HG02623 (cell line): ENCODE data around the gene RUNX2.

Experiments
- ATAC-seq: cut with Tn5 transposase; IDR thresholded peaks from one replicate; pipeline ENCODE4 v1.9.1; 2021; ENCODE audit warnings: moderate library complexity; ENCODE audit not compliant: unreplicated experiment

The RUNX2 gene

DNA sequence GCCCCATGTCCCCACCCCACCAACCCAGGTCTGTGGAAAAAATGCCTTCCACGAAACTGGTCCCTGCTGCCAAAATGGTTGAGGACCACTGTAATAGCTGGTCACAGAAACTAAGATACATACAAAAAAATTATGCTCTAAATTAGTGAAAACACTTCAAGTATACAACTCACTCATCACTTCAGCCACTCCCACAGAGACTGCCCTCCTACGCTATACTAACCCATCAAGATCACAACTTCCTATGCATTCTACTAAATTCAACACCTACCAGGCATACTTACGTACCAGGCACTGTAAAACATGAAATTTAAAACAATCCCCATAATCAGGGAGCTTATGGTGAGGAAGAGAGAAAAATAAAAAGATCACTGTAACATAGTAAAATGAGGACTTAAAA is 22.9 kb downstream of the RUNX2 start:
- no peak for ATAC-seq

DNA sequence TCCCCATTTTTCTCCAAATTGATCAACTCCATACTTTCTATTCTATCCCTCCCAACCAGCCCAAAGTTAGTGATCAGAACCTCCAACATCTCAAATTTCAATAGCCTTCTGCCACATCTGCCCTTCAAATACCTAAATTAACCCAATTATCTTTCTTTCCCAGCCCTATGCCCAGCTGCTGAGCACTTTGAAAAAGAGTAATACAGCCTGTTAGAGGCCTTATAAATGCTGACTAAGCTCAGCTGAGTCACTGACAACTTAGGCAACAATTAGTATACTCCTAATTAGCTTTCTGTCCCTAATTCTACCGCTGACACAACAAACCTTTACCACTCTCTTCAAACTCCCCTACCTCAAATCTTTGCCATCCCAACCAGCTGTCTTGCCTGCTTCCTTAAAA is 23.5 kb downstream of the RUNX2 start:
- ATAC-seq: no peak

DNA sequence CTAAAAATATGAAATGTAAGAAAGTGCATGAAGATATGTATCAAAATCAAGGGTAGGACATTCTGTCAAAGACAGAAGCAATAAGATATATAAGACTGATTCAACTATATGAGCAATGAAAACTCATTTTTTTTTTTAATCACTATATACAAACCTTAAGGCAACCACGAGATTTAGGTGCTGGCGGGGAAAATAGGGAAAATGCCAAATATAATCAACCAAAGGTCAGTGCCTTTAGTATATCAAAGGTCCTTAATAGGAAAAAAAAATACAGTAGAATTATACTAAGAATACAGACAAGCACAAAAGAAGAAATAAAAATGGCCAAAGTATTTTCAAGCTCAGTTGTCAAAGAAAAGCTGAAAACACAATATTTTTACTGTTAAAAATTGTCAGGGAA is 25.5 kb downstream of the RUNX2 start:
- no peak for ATAC-seq

DNA sequence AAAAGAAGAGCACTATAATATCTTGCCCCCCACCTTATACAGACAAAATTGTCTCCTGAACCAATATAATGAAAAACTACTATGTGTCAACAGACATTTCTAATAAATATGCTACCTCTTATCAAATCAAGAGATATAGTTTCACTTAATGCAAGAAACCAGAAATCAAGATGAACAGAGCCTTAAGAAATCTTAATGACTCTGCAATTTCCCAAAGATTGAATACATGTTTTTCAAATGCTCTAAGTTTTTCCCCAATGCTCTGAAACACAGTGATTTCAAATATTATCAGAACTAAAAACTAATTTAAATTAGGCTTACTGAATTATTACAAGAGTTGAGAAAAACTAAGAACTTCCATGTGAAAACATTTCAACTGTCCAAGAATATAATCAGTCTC is 36.3 kb downstream of the RUNX2 start:
- ATAC-seq: no peak

DNA sequence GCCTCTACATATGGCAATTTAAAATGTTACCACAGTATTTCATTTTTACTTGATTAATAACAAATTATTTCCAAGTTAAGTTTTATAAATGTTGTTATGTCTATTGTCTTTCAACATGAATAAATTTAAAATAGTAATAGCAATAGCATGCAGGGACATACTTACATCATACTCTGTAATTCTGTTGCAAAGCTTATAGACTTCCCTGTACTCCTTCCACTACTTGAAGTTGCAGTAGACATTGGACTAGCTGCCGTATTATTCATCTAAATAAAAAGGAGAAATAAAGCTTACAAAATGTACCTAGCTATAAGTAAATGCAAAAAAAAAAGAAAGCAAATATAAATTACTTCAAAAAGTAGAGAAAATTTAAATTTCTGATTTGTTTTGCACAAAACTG is 36.9 kb downstream of the RUNX2 start:
- no peak for ATAC-seq

DNA sequence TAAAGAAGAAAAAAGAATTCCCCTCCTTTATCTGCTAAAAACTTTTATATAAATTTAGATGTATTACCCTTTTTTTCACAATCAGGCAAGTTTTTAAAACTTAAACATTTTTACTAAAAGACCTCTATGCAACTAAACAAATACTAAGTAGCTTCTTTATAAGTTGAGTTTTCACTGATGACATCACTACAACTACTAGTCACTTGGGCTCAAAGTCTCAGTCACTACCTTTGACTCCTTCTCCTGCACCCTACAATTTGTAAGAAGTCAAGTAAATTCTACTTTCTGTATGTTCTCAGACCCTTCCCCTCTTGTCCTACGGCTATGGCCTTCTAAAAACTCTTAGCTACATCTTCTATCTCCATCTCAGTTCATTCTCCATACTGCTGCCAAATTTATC is 38.4 kb downstream of the RUNX2 start:
- ATAC-seq: no peak

DNA sequence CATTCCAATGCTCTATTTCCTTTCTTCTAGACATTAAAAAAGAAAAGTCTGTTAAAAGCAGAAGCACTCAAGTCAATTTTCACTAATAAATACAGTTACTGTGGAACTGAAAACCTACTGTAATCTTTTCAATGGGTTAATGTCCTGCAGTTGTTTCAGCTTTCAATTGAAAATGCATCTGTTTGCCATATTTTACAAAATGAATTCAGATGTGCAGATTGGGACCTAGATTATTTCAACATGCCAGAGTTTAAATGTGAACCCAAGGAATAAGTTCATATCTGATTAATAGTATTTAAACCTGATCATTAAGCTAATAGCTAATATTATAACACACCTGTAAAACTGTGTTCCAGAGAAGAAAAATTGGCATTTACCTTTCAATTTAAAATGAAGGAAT is 39.9 kb downstream of the RUNX2 start:
- ATAC-seq: no peak

DNA sequence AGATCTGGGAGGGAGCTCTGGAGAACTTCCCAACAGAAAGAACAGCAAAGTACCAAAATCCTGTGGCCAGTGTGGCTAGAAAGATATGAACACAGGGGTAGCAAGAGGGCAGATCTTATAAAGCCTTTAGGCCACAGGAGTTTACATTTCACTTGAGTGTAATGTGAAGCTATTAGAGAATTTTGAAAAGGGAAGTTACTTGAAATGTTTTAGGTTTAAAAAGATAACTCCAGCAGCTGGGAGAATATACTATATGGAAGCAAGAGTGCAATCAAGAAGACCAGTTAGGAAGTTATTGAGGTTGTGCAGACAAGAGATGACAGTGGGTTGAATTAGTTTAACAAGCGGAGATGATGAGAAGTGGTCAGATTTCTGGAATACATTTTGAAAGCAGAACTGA is 41.7 kb downstream of the RUNX2 start:
- no peak for ATAC-seq

DNA sequence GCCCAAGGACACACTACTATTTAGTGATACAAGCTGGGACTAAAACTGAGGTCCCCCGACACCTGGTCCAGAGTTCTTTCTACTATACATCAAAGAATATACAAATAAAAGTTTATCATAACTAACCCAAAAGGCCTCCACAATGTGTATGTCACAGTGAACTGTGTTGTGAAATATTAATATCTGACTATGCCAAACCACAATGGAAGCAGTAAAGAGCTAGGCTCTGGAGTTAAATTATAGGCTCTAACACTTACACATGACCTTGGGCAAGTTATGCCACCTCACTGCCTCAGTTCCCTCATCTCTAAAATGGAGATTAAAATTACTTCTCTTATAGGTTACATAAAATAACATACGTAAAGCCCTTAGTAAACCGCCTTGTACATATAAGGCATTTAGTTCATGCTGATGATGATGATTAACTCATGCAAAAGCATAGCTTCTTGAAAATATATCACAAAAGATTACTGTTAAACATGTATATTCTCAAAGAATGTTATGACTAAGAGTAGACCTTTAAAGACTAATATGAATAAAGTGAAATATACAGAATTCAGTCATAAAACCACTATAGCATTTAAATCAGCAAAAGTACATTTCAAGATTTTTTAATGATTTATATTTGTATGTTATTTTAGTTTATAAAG is 43.9 kb downstream of the RUNX2 start:
- no peak for ATAC-seq

DNA sequence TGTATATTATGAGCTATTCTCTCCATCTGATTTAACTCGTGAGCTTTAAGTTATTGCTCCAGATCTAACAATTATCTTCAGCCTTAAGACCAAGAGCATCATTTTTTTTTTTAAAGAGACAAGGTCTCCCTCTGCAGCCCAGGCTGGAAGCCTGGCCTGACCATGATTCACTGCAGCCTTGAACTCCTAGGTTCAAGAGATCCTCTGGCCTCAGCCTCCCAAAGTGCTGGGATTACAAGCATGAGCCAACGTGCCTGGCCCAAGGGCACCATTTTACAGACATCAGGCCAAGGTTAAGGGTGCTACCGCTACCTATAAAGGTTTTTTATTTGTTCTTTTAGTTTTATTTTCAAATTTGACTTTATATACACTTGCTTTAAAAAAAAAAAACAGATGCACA is 47.3 kb downstream of the RUNX2 start:
- no peak for ATAC-seq

DNA sequence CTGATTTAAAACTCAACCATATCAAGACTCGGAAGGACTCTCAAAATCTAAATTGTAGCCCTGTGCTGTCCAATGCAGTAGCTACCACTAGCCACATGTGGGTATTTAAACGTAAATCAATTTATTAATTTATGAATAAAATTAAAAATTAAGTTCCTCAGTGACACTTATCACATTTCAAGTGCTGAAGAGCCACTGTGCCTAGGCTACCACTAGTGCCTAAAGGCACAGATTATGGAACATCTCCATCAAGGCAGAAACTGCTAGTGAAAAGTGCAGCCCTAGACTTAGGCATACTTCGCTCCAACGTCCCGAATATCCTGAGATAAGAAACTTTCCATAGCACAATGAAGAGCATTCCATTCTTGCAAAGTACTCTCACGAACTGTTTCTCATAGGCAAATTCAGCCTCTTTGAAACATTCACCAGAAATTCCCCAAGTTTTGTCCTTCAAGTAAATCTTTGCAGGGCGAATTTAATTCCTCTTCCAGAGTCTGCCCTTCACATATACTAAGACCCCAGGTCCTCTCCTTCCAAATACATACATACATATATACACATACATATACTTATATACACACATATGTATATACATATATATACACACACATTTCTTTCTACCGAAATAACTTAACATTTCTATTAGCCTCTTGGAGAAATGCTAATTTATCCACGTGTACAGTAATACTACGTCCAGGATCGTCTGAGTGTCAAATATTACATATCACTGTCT is 48.3 kb downstream of the RUNX2 start:
- ATAC-seq: no peak

DNA sequence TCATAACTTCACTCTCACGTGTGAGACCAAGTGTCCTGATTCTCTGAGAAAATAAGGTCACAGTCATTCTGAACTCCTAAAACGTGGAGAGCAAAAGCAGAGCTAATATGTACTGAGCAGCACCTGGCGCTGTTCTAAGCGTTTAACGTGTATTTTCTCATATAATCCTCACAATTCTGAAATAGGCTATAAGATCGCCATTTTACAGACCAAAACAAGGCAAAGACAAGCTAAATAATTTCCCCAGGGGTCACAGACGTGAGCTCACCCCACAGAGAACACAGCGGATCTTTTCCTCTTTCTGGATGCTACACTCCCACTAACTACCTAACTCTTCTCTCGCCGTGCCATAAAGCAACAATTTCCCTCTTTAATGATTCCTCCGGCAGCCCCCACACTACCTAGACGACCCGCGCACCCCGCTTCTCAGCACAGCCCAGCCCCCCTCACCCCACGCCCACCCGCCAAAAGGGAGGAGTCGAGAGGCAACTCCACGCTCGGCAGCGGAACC is 49.0 kb downstream of the RUNX2 start:
- ATAC-seq: no peak

DNA sequence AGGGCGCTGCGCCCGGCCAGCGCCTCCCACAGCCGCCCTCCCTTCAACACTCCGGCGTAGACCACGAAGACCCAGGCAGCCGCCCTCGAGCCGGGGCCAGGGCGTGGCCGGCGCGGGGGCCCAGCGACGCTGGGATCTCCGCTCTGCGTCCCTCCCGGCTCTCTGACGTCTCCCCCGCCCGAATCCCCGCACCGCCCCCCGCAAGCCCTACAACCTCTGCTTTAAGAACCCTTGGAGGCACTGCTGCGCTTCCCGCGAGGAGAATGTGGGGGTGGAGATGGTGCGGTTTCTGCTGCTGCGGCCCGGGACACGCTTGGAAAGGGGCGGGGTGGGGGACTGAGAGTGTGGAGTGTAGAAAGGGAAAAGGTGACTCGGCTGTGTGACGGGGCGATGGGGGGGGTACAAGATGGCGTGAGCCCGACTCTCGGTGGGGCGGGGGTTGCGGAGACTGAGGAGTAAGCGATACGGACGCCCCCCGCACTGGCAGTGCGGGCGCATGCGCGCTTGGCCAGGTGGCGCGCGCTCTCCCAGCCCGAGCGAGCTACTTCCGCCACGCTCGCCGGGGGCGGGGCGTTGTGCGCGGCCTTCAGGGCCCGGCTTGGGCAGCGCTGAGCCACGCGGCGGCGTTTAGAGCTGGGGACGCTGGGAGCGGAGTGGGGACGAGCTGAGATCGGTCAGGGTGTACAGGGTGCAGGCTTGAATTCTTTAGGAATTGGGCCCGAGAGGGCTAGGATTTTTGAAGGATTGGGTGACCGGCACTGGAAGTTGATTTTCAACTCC is 49.6 kb downstream of the RUNX2 start, which contains the start of gene SUPT3H:
Gene SUPT3H (minus strand): TSS at position 381 of the 780 bp plus-strand sequence.
- ATAC-seq: peak; percentile 92

DNA sequence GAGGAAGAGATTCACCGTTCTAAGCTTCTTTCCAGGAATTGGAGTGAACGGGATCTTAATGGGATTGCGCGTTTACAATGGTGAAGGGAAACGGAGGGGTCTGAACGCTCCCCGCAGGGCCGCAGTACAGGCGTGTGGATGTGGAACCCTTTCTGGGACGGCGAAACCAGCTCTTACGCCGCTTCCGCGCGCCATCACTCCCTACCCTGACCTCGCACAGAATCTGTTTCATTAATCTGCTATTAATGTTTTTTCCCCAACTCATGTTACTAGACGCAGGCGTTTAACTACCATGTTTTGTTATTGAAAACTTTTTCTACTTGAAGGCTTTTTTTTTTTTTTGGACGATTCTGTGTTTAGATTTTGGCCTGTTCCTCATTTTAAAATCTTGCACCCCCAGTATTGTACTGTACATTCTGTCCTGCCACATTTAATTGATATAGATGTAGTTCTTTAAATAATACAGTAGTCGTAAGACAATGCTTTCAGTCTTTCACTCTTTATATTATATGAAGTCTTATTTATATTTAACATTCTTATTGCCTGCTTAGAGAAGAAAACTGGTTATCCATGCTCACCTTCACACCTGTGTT is 50.3 kb downstream of the RUNX2 start:
- ATAC-seq: peak; percentile 14

DNA sequence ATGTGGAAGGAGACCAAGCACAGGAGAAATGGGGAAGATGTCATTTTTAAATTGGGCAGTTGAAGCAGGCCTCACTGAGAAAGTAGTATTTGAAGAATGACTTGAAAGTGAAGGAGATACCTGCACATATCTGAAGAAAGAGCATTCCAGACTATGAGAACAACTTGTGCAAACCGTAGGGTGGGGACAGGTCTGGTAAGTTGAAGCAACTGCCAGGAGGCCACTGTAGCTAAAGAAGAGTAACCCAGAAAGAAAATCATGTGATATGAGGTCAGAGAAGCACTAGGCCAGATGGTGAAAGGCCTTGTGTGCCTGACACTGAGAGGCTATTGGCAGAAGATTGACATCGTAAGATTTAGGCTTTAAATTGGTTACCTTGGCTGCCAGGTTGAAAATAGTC is 54.3 kb downstream of the RUNX2 start:
- no peak for ATAC-seq

DNA sequence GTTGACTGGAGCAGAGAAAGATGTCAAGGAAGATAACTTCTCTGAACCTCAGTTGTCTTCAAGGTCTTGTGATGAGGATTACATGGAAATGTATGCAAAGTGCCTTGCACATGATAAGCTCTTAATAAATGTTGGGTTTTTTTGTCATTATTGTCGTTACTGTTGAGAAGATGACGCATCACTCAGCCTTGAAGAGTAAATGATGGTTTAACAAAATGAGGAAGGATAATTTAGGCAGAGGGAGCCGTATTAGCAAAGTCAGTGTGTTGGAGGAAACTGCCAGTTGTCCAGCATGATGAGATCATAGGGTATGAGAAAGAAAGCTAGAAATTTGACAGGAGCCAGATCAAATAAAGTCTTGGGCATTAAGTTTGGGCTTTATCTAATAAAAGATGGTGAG is 58.4 kb downstream of the RUNX2 start:
- no peak for ATAC-seq

DNA sequence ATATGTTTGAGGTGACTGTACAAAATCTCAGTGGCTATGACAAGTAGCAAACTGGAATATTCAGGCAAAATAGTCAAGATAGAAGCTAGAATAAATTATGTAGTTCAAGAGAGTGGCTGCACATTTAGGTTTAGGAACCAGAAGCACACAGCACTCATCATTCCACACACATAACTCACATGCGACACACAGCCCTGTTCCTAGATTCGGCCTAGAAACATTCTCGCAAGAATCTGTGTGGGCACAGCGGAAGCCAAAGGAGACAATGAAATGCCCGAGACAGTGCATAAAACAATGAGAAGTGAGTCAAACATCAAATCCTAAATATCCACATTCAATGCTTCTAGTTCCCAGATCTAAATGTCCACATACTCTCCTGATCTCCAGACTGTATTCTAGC is 59.1 kb downstream of the RUNX2 start:
- no peak for ATAC-seq

DNA sequence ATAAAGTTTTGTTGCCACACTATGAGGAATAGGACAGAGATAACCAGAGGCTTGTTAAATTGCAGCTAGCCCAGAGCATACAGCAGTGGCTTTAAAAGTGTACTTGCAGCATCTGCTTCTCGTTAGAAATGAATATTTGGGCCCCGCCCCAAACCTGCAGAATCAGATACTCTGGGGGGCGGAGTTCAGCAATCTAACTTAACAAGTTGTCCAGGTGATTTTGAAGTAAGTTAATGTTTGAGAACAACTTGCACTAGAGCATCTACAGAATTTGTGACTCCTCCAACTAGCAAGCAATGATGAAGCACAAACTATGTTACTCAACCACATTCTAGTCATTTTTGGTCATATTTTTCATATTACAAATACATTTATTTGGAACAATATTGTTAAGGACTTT is 60.2 kb downstream of the RUNX2 start:
- no peak for ATAC-seq

DNA sequence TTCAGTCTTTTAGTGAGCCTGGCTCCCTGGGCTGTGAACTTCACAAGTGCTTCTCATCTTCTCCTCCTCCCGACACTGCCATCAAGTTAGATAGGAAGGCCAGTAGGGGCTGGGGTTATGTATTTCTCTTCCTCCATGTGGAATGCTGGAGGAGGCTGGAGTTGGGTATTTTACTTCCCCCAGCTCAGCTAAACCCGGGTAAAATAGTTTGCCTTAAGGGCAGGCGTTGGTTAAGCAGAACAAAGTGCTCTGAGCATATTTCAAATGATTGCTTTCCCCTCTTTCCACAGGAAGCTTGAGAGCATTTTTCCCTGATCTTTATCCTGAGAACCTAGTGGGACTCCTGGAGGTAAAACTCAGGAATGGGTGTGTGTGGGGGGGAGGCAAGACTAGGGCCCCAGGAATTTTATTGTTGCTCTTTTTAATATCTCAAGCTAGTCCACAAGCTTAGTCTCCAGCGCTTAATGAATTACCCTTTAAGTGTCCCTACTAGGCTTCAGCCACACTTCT is 66.5 kb downstream of the RUNX2 start:
- ATAC-seq: no peak

DNA sequence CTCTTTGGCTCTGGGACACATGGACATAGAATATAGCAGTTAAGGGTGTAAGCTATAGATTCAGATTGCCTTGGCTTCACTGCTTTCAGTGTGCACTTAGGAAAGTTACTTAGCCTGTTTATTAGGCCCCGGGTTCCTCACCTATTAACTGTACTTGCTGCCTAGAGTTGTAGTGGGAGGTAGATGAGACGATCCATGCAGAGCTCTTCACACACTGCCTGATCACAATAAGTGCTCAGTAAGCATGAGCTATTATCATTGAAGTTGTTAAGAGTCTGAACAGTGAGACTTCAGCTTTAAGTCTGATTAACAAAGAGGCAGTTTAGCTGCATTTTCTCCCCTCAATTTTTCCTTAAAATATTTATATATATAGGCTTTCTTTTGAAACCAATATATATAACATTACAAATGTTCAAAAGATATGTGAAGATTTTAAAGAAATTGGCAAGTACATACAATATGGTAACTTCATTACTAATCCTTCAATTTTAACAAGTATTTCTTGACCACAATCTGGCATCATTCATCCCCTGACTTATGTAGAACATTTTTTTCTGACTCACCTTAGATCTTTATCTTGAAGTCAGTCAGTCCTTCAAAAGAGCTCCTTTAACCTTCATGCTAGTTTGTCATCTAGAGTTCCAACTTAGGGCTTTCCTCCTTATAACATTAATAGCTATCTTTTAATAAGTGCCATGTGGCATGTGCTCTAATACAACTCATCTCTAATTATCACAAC is 70.1 kb downstream of the RUNX2 start:
- no peak for ATAC-seq

DNA sequence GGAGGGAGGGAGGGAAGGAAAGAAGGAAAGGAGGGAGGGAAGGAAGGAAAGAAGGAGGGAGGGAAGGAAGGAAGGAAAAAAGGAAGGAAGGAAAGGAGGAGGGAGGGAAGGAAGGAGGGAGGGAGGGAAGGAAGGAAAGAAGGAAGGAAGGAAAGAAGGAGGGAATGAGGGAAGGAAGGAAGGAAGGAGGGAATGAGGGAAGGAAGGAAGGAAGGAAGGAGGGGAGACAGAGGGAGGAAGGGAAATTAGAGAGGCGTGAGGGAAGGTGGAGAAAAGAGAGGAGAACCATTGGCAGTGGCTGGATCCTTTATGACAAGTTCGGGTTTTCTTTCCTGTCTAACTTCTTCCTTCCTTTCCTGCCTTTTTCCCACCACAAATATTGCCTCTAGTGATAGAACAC is 71.9 kb downstream of the RUNX2 start:
- no peak for ATAC-seq
